SU-DHL-6 (cell line): ENCODE results near the gene ELAVL1.
"Not testable (repeated sequence)": the region's sequence is repeated elsewhere in the genome, so short reads cannot be mapped to it uniquely, and the experiment has no call there.

Source experiments
- H2AFZ ChIP-seq: fragments of 200-600 bp; sonication (generic); 2 replicates; pipeline ENCODE4 v1.6.1; 2014; ENCODE audit warnings: low read depth, mild to moderate bottlenecking, moderate library complexity, mixed read lengths, antibody characterized with exemption, low read length; ENCODE audit not compliant: severe bottlenecking
- H3F3A ChIP-seq: fragments of 200-600 bp; shearing (Covaris generic); 2 replicates; pipeline ENCODE4 v1.6.0; 2016; ENCODE audit warnings: antibody characterized with exemption, mild to moderate bottlenecking; ENCODE audit not compliant: insufficient read depth
- H3K27ac ChIP-seq: fragments of 200-600 bp; sonication (generic); 2 replicates; pipeline ENCODE4 v1.5.1; 2016; ENCODE audit warnings: low read depth, mild to moderate bottlenecking, low read length, moderate library complexity, mixed read lengths
- H3K27me3 ChIP-seq: fragments of 200-600 bp; sonication (generic), shearing (Covaris generic); 2 replicates; pipeline ENCODE4 v1.6.0; 2014; ENCODE audit warnings: mild to moderate bottlenecking, low read length
- H3K36me3 ChIP-seq: fragments of 200-600 bp; sonication (generic); 2 replicates; pipeline ENCODE4 v1.6.1; 2014; ENCODE audit warnings: mild to moderate bottlenecking, low read length, mixed read lengths
- H3K4me2 ChIP-seq: fragments of 300-600, 200-600 bp; shearing (Covaris generic), sonication (generic); 2 replicates; pipeline ENCODE4 v1.6.0; 2014; ENCODE audit warnings: low read length, low read depth, mild to moderate bottlenecking; ENCODE audit not compliant: poor library complexity, severe bottlenecking
- H3K4me3 ChIP-seq: fragments of 200-600 bp; sonication (generic); 2 replicates; pipeline ENCODE4 v1.5.1; 2014; ENCODE audit warnings: antibody characterized with exemption, low read length, mild to moderate bottlenecking, mixed read lengths; ENCODE audit not compliant: insufficient read depth, poor library complexity, severe bottlenecking
- H3K79me2 ChIP-seq: fragments of 200-600 bp; sonication (generic); 2 replicates; pipeline ENCODE4 v1.6.1; 2014; ENCODE audit warnings: mild to moderate bottlenecking, low read length, moderate library complexity; ENCODE audit not compliant: insufficient read depth
- H3K9ac ChIP-seq: fragments of 200-600 bp; sonication (generic); 2 replicates; pipeline ENCODE4 v1.7.0; 2014; ENCODE audit warnings: mild to moderate bottlenecking, low read length
- H3K9me2 ChIP-seq: fragments of 200-600 bp; sonication (generic); replicated peaks from 2 replicates; pipeline ENCODE4 v1.6.1; 2014; ENCODE audit warnings: low read length; ENCODE audit not compliant: insufficient read depth
- H3K9me3 ChIP-seq: fragments of 200-600 bp; sonication (generic); 2 replicates; pipeline ENCODE4 v1.6.1; 2014; ENCODE audit warnings: low read length, mixed read lengths; ENCODE audit not compliant: insufficient read depth
- H4K20me1 ChIP-seq: fragments of 200-600 bp; sonication (generic); 2 replicates; pipeline ENCODE4 v1.6.1; 2014; ENCODE audit warnings: low read depth, mild to moderate bottlenecking, antibody characterized with exemption, low read length, moderate library complexity, mixed read lengths
- EZH2phosphoT487 ChIP-seq: fragments of 200-600 bp; sonication (generic), shearing (Covaris generic); conservative IDR thresholded peaks from 2 replicates; pipeline ENCODE4 v1.6.1; 2018; ENCODE audit warnings: mild to moderate bottlenecking, antibody characterized with exemption, low read length, moderate library complexity, mixed read lengths
- TF ChIP-seq, protein P1 (sequence below): fragments of 200-600 bp; sonication (generic); IDR thresholded peaks from one replicate; pipeline ENCODE4 v1.5.1; 2017; ENCODE audit warnings: antibody characterized with exemption, mild to moderate bottlenecking, low read length, moderate library complexity; ENCODE audit not compliant: insufficient read depth, poor library complexity, severe bottlenecking

ELAVL1 gene

DNA sequence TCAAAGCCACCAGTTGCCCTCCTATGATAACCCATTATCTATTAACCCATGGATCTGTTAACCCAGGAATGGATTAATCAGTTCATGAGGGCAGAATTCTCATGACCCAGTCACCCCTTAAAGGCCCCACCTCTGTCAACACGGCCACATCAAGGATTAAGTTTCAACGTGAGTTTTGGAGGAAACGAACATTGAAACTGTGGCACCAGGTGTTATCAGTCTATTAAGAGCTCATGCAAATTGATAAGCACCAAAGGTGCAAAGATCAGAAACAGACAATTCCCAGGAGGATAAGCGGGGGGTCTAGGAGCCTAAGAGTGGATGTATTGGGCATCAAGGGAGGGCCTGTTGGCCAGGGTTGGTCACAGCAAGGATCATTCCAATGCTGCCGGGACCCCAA is 19.9 kb upstream of the ELAVL1 start:
- no peaks in the 10 kb centered on the region for H3K9me2 ChIP-seq

DNA sequence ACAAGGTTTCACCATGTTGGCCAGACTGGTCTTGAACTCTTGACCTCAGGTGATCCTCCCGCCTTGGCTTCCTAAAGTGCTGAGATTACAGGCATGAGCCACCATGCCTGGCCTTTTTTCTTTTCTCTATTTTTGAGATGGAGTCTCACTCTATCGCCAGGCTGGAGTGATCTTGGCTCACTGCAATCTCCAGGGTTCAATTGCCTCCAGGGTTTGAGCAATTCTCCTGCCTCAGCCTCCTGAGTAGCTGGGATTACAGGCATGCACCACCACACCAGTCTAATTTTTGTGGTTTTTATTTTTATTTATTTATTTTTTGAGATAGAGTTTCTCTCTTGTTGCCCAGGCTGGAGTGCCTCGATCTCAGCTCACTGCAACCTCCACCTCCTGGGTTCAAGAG is 18.8 kb upstream of the ELAVL1 start:
- not testable (repeated sequence) for H4K20me1 ChIP-seq, H3K27me3 ChIP-seq, H3K9me2 ChIP-seq, H3F3A ChIP-seq, H3K36me3 ChIP-seq, H3K9me3 ChIP-seq, H3K79me2 ChIP-seq, H3K9ac ChIP-seq, H3K4me2 ChIP-seq, H2AFZ ChIP-seq, H3K4me3 ChIP-seq, H3K27ac ChIP-seq

More for the DNA sequence above, 19.9 kb upstream of the ELAVL1 start:
- H4K20me1 ChIP-seq, result no peaks in the 10 kb centered on the region
- no peaks in the 10 kb centered on the region for H3K9me3 ChIP-seq
- H3F3A ChIP-seq, result no peaks in the 10 kb centered on the region
- H3K4me3 ChIP-seq, result no peak overlapping the region
- no peaks in the 10 kb centered on the region for H3K36me3 ChIP-seq
- no peak overlapping the region for H3K4me2 ChIP-seq
- no peak overlapping the region for H2AFZ ChIP-seq
- H3K27ac ChIP-seq, result no peak overlapping the region
- no peak overlapping the region for H3K9ac ChIP-seq
- no peaks in the 10 kb centered on the region for H3K27me3 ChIP-seq
- TF ChIP-seq, protein P1, sequence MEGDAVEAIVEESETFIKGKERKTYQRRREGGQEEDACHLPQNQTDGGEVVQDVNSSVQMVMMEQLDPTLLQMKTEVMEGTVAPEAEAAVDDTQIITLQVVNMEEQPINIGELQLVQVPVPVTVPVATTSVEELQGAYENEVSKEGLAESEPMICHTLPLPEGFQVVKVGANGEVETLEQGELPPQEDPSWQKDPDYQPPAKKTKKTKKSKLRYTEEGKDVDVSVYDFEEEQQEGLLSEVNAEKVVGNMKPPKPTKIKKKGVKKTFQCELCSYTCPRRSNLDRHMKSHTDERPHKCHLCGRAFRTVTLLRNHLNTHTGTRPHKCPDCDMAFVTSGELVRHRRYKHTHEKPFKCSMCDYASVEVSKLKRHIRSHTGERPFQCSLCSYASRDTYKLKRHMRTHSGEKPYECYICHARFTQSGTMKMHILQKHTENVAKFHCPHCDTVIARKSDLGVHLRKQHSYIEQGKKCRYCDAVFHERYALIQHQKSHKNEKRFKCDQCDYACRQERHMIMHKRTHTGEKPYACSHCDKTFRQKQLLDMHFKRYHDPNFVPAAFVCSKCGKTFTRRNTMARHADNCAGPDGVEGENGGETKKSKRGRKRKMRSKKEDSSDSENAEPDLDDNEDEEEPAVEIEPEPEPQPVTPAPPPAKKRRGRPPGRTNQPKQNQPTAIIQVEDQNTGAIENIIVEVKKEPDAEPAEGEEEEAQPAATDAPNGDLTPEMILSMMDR, result no peak
- no peak for TF ChIP-seq EZH2phosphoT487
- no peaks in the 10 kb centered on the region for H3K79me2 ChIP-seq

DNA sequence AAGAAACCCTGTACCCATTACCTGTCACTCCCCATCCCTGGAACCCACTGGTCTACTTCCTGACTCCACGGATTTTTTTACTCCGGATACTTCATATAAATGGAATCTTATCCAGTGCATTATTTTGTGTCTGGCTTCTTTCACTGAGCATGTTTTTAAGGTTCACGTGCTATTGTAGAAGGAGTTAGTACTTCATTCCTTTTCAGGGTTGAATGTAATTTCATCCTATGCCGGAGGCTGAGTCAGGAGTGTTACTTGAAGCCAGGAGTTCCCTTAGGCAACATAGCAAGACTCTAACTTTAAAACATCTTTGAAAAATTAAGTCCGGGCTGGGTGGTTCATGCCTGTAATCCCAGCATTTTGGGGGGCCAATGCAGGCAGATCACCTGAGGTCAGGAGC is 17.9 kb upstream of the ELAVL1 start:
- Histone ChIP-seq H3K9me2 (no peaks in the 10 kb centered on the region), H4K20me1 (no peaks in the 10 kb centered on the region), H3K36me3 (no peaks in the 10 kb centered on the region), H3K27me3 (no peaks in the 10 kb centered on the region), H3K4me3 (no peak overlapping the region), H3F3A (no peaks in the 10 kb centered on the region), H2AFZ (no peak overlapping the region), H3K9ac (no peak overlapping the region), H3K4me2 (no peak overlapping the region), H3K9me3 (no peaks in the 10 kb centered on the region), H3K27ac (no peak overlapping the region), H3K79me2 (no peaks in the 10 kb centered on the region)
- no peak for TF ChIP-seq EZH2phosphoT487
- TF ChIP-seq, protein P1, result no peak

DNA sequence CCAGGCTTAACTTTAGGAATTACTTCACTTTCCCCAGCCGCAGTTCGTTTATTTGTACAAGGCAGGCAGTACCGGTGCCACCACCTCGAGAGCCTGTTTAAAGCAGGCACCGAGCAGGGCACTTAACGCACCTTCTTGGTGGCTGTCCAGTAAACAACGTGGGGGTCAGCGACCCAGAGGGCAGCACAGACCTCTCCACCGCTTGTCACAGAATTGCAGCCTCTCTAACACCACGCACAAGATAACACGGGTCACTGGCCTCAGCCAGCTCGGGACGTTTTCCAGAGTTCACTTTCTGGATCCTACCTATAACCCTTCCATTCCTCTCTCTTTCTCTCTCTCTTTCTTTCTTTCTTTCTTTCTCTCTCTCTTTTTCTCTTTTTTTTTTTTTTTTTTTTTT is 16.8 kb upstream of the ELAVL1 start:
- H3K79me2 ChIP-seq, result no peaks in the 10 kb centered on the region
- no peak for TF ChIP-seq EZH2phosphoT487
- TF ChIP-seq, protein P1, result no peak
- no peaks in the 10 kb centered on the region for H4K20me1 ChIP-seq
- H3K27ac ChIP-seq, result no peak overlapping the region
- H3K27me3 ChIP-seq, result no peaks in the 10 kb centered on the region
- H3F3A ChIP-seq, result no peaks in the 10 kb centered on the region
- H3K9ac ChIP-seq, result no peak overlapping the region
- H3K36me3 ChIP-seq, result no peaks in the 10 kb centered on the region
- no peak overlapping the region for H3K4me3 ChIP-seq
- no peaks in the 10 kb centered on the region for H3K9me2 ChIP-seq
- no peak overlapping the region for H3K4me2 ChIP-seq
- H3K9me3 ChIP-seq, result no peaks in the 10 kb centered on the region
- H2AFZ ChIP-seq, result no peak overlapping the region
